K562 (cell line): ENCODE data around the gene FBN1. TPM values are rescaled to one million over a fixed set of nuclear protein-coding genes. Genes with fewer than 3 reads are reported as not detected.

Source experiments
- ATAC-seq: fragments of 200-7000 bp; cut with Tn5 transposase; 3 replicates; pipeline ENCODE4 v1.9.1; 2020; ENCODE audit warnings: moderate library complexity
- BruUV-seq: library from RNA; stranded (reverse); fragments of 400-500 nt; replicated peaks from 2 replicates; lab custom pipeline; 2021; lab: Mats Ljungman, UMichigan
- CTCF ChIA-PET: fragments of 300-600 bp; formaldehyde crosslinking; extraction: SDS; loops from one replicate; lab custom pipeline; 2021; ENCODE audit warnings: low intra/inter-chr PET ratio; lab: Yijun Ruan, JAX
- POLR2A ChIA-PET: fragments of 300-600, 350-650 bp; sonication (Branson Sonifier 250); formaldehyde crosslinking; extraction: SDS; loops from one replicate; lab custom pipeline; 2021; ENCODE audit warnings: antibody characterized with exemption, inconsistent platforms; lab: Yijun Ruan, JAX
- DNase-seq, 4 experiments: peaks; one replicate each; pipeline versions ENCODE4 v3.0.0 to v3.0.0-alpha.2; 2011 to 2018; ENCODE audit warnings: low spot score in 3 of 4, mixed read lengths in 3 of 4; ENCODE audit errors: extremely low read depth in 1 of 4
- FAIRE-seq: peaks from 2 replicates; lab custom pipeline; 2011; peaks lifted over from hg19 to GRCh38; lab: Jason Lieb, UNC
- H2AFZ ChIP-seq: 2 replicates; pipeline ENCODE4 v1.6.0; 2011; ENCODE audit warnings: low read depth, low read length, control low read depth, inconsistent platforms
- H3K27ac ChIP-seq: fragments of 200-600 bp; 3 replicates; pipeline ENCODE4 v1.8.0; 2011; ENCODE audit warnings: low read depth, mild to moderate bottlenecking, control low read depth, inconsistent platforms, low read length, moderate library complexity, mixed read lengths; ENCODE audit errors: extremely low read depth
- H3K27me3 ChIP-seq, 2 experiments: fragments of 300-600 bp in 1 of 2; 2 replicates in 1 of 2; 3 replicates in 1 of 2; pipeline versions ENCODE4 v1.6.0 to v1.8.0; 2011; ENCODE audit warnings: inconsistent platforms in 2 of 2, low read length in 2 of 2, mild to moderate bottlenecking in 1 of 2, mixed read lengths in 1 of 2, moderate library complexity in 1 of 2; ENCODE audit not compliant: control insufficient read depth in 2 of 2, insufficient read depth in 2 of 2
- H3K36me3 ChIP-seq: fragments of 300-600 bp; 3 replicates; pipeline ENCODE4 v1.8.0; 2011; ENCODE audit warnings: mild to moderate bottlenecking, low read length, inconsistent platforms; ENCODE audit not compliant: control insufficient read depth, insufficient read depth
- H3K4me1 ChIP-seq, 2 experiments: fragments of 200-600 bp in 1 of 2; replicated peaks in 1 of 2; 2 replicates in 1 of 2; 3 replicates in 1 of 2; pipeline versions ENCODE4 v1.5.1 to v1.8.0; 2011; ENCODE audit warnings: inconsistent platforms in 2 of 2, low read length in 2 of 2, mild to moderate bottlenecking in 1 of 2, mixed read lengths in 1 of 2, moderate library complexity in 1 of 2; ENCODE audit not compliant: control insufficient read depth in 2 of 2, insufficient read depth in 2 of 2
- H3K4me2 ChIP-seq: 2 replicates; pipeline ENCODE4 v1.6.1; 2011; ENCODE audit warnings: low read length, control low read depth, inconsistent platforms, mixed read lengths; ENCODE audit not compliant: insufficient read depth
- H3K4me3 ChIP-seq: fragments of 200-600 bp; sonication (generic), shearing (Covaris generic); 2 replicates; pipeline ENCODE4 v1.5.1; 2016; ENCODE audit warnings: control low read depth, inconsistent platforms
- H3K79me2 ChIP-seq: fragments of 200-600 bp; 3 replicates; pipeline ENCODE4 v1.8.0; 2011; ENCODE audit warnings: low read length, inconsistent platforms; ENCODE audit not compliant: control insufficient read depth, insufficient read depth
- H3K9ac ChIP-seq, 2 experiments: 2 replicates each; pipeline versions ENCODE4 v1.6.0 to v1.6.1; 2011; ENCODE audit warnings: low read depth in 2 of 2, low read length in 2 of 2, control low read depth in 1 of 2, inconsistent platforms in 1 of 2, mild to moderate bottlenecking in 1 of 2, mixed read lengths in 1 of 2; ENCODE audit not compliant: insufficient read depth in 1 of 2
- H3K9me1 ChIP-seq: one replicate; pipeline ENCODE4 v1.6.0; 2011; ENCODE audit warnings: inconsistent platforms, mild to moderate bottlenecking, low read length, moderate library complexity; ENCODE audit not compliant: control insufficient read depth, insufficient read depth
- H3K9me3 ChIP-seq: replicated peaks from 2 replicates; pipeline ENCODE4 v1.5.1; 2011; ENCODE audit warnings: low read depth, low read length, inconsistent platforms; ENCODE audit not compliant: control insufficient read depth, insufficient read depth
- H4K20me1 ChIP-seq: replicated peaks from 2 replicates; pipeline ENCODE4 v1.6.1; 2011; ENCODE audit warnings: low read length, inconsistent platforms, mixed read lengths; ENCODE audit not compliant: control insufficient read depth, insufficient read depth
- ADNP ChIP-seq: fragments of 200-800 bp; sonication (Bioruptor generic); IDR thresholded peaks from 2 replicates; pipeline ENCODE4 v1.6.1; 2016; ENCODE audit warnings: missing genetic modification characterization, missing compliant biosample characterization
- BCL6 ChIP-seq: fragments of 250-450 bp; sonication (Bioruptor Pico); IDR thresholded peaks from 2 replicates; pipeline ENCODE4 v1.4.0; 2020
- BRF2 ChIP-seq: IDR thresholded peaks from 3 replicates; pipeline ENCODE4 v1.6.1; 2011; ENCODE audit warnings: borderline replicate concordance, mild to moderate bottlenecking; ENCODE audit not compliant: insufficient read length, insufficient read depth
- CREM ChIP-seq: IDR thresholded peaks from 2 replicates; pipeline ENCODE4 v1.6.1; 2014; ENCODE audit warnings: antibody characterized with exemption, low read depth
- ILF3 ChIP-seq: fragments of 450-650 bp; IDR thresholded peaks from 2 replicates; pipeline ENCODE4 v1.6.1; 2018; ENCODE audit warnings: antibody characterized with exemption, mild to moderate bottlenecking, moderate library complexity, borderline replicate concordance
- NR2C2 ChIP-seq, 2 experiments: fragments of 200-800 bp in 1 of 2; sonication (Bioruptor generic) in 1 of 2; sonication (generic) in 1 of 2; formaldehyde crosslinking in 1 of 2; IDR thresholded peaks; 2 replicates each; pipeline versions ENCODE4 v1.6.1 to v1.8.0; 2016 to 2022; ENCODE audit warnings: mild to moderate bottlenecking in 1 of 2, missing compliant biosample characterization in 1 of 2, missing genetic modification characterization in 1 of 2, missing genetic modification reagents in 1 of 2
- PRPF4 ChIP-seq: fragments of 200-400 bp; formaldehyde crosslinking; IDR thresholded peaks from one replicate; pipeline ENCODE4 v1.6.1; 2017; ENCODE audit warnings: low read length, low read depth, mild to moderate bottlenecking; ENCODE audit not compliant: insufficient read depth, poor library complexity, severe bottlenecking
- YY1 ChIP-seq, 3 experiments: IDR thresholded peaks; 2 replicates each; pipeline ENCODE4 v1.6.1; 2011; ENCODE audit warnings: low read length in 2 of 3, mild to moderate bottlenecking in 2 of 3, moderate library complexity in 2 of 3, borderline replicate concordance in 1 of 3, control low read depth in 1 of 3, low read depth in 1 of 3; ENCODE audit not compliant: insufficient read depth in 3 of 3, insufficient replicate concordance in 2 of 3, control insufficient read depth in 1 of 3, insufficient read length in 1 of 3; ENCODE audit errors: extremely low read depth in 1 of 3
- WGBS: fragments of 100-300 bp; shearing (Covaris generic); methylation state at CpG from one replicate; pipeline ENCODE4 v1.1.6; 2016; ENCODE audit warnings: low coverage, mixed read lengths; ENCODE audit not compliant: insufficient coverage; ENCODE audit errors: missing lambda C conversion rate; 5-methylcytosine and 5-hydroxymethylcytosine counted together
- in situ Hi-C: fragments of 300-500 bp; cut with MboI; formaldehyde crosslinking; loops from 4 replicates; pipeline ENCODE4 v1.15.0; 2018; ENCODE audit warnings: inconsistent platforms, mixed read lengths
- intact Hi-C: fragments of 100-400 bp; cut with micrococcal nuclease; formaldehyde crosslinking; loops from 2 replicates; pipeline ENCODE4 v1.14.2; 2022
- polyA plus RNA-seq, 8 experiments: library from polyadenylated mRNA; depleted of rRNA in 4 of 8; stranded (reverse) in 5 of 8; unstranded in 3 of 8; fragments of >200 nt; fragmentation: Nextera tagmentation in 2 of 8; fragmentation: Illumina TruSeq in 1 of 8; extraction: Ambion mirVana in 2 of 8; extraction: Trizol in 1 of 8; gene quantifications; 2 replicates each; pipeline versions ENCODE4 v1.2.1 to v1.2.3, GENCODE V29; 2011 to 2014; ENCODE audit warnings: inconsistent platforms in 1 of 8, missing spikeins in 1 of 8
- total RNA-seq, 7 experiments: library from RNA; depleted of rRNA in 6 of 7; stranded (reverse); fragments of >200 nt in 6 of 7; fragmentation: Illumina TruSeq in 2 of 7; extraction: Trizol in 2 of 7; gene quantifications; 2 replicates each; pipeline versions ENCODE4 v1.2.1 to v1.2.3, GENCODE V29; 2011 to 2021; ENCODE audit warnings: low replicate concordance in 1 of 7
- TF ChIP-seq, protein P1 (sequence below): fragments of 250-450 bp; sonication (Bioruptor Pico); IDR thresholded peaks from 2 replicates; pipeline ENCODE4 v1.8.0; 2022; ENCODE audit warnings: moderate library complexity, mild to moderate bottlenecking, inconsistent platforms

The FBN1 gene
- total and polyA plus RNA-seq, 9 of the 15 experiments (the other 6 are each of a cell fraction or from before 2014, with no cell fraction given): 0.15 to 1.2 (median 0.60) TPM

- H2AFZ ChIP-seq: no peak overlapping the region
- POLR2A ChIA-PET: no interaction called here
- FAIRE-seq (no peak), DNase-seq (no peak), ATAC-seq (no peak)
- intact Hi-C loops: no loop called here
- no peak overlapping the region for H3K27ac ChIP-seq
- BruUV-seq: no TSS peak
- in situ Hi-C loops: no loop called here
- H4K20me1 ChIP-seq: no peaks in the 10 kb centered on the region
- H3K36me3 ChIP-seq: no peaks in the 10 kb centered on the region
- H3K4me2 ChIP-seq: no peak overlapping the region
- no peaks in the 10 kb centered on the region for H3K79me2 ChIP-seq
- H3K9me3 ChIP-seq: no peaks in the 10 kb centered on the region
- CTCF ChIA-PET: interaction anchor here (0.6 kb wide), 1 partner anchor 1547 kb away, joined by 3 read pairs; no protein-coding TSS in a partner anchor
- TF ChIP-seq BCL6 (CRISPR knock-in tag) (no peak), ILF3 (no peak), NR2C2 (CRISPR knock-in tag; IDR thresholded peaks at IDR 0.05) (no peak), NR2C2 (tag; IDR thresholded peaks at IDR 0.05) (no peak), CREM (no peak), ADNP (no peak), PRPF4 (no peak), BRF2 (no peak), YY1 (IDR thresholded peaks at IDR 0.05; ENCODE audit: borderline replicate concordance in 1 of 3, control insufficient read depth in 1 of 3, extremely low read depth in 1 of 3, insufficient read depth in 3 of 3, insufficient read length in 1 of 3, insufficient replicate concordance in 2 of 3, low read depth in 1 of 3, low read length in 2 of 3) (no peak)
- TF ChIP-seq, protein P1, sequence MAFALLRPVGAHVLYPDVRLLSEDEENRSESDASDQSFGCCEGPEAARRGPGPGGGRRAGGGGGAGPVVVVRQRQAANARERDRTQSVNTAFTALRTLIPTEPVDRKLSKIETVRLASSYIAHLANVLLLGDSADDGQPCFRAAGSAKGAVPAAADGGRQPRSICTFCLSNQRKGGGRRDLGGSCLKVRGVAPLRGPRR (CRISPR knock-in tag): no peak
- H3K9ac ChIP-seq: no peak overlapping the region
- no peaks in the 10 kb centered on the region for H3K4me1 ChIP-seq
- peaks cover 3 to 11% of the 10 kb centered on the region in 2 experiments; a peak in 1 of 5 replicates for H3K27me3 ChIP-seq
- no peak overlapping the region for H3K4me3 ChIP-seq
- H3K9me1 ChIP-seq: no peaks in the 10 kb centered on the region
- WGBS: 0% methylated on average over 2 of the region's 2 CpGs
Observed at GRCh38 chr15:48458876-48459275, 186.6 kb downstream of the FBN1 start.
